ENCODE measurements around the gene TUSC2.
A peak's percentile ranks its signal among the peaks of the same experiment; 100 is the strongest.
"Not testable (repeated sequence)": the region's sequence is repeated elsewhere in the genome, so short reads cannot be mapped to it uniquely, and the experiment has no call there.

Gene TUSC2

GRCh38 chr3:50293079-50293801 is 34.8 kb downstream of the TUSC2 start:
- no peak for DNase-seq

- peak; percentile 17 for DNase-seq
These were observed 35.6 kb downstream of the TUSC2 start, which contains the start of gene IFRD2 for GRCh38 chr3:50292159-50293078. Gene IFRD2 (minus strand): TSS chr3:50292429. CDS start chr3:50292274, 155 bp downstream.

GRCh38 chr3:50290161-50290641 is 37.8 kb downstream of the TUSC2 start:
- no peak for DNase-seq

- DNase-seq = no peak
These were observed 38.9 kb downstream of the TUSC2 start for GRCh38 chr3:50289130-50289529.

- DNase-seq = no peak
These were observed 39.5 kb downstream of the TUSC2 start for GRCh38 chr3:50288387-50289007.

GRCh38 chr3:50287262-50287661 is 40.8 kb downstream of the TUSC2 start:
- DNase-seq = no peak

- DNase-seq = no peak
These were observed 41.4 kb downstream of the TUSC2 start for GRCh38 chr3:50286322-50287227.

GRCh38 chr3:50284121-50284520 is 43.9 kb downstream of the TUSC2 start:
- not testable (repeated sequence) for DNase-seq

- no peak for DNase-seq
These were observed 48.6 kb downstream of the TUSC2 start for GRCh38 chr3:50279255-50280016.

GRCh38 chr3:50278880-50279224 is 49.2 kb downstream of the TUSC2 start, which contains the start of gene LSMEM2:
Gene LSMEM2 (plus strand): TSS chr3:50279087. CDS start chr3:50279114, 27 bp downstream.
- DNase-seq = no peak

GRCh38 chr3:50278123-50278879 is 49.7 kb downstream of the TUSC2 start:
- DNase-seq = no peak

- DNase-seq = no peak
These were observed 51.3 kb downstream of the TUSC2 start for GRCh38 chr3:50276762-50277101.

GRCh38 chr3:50275996-50276761 is 51.8 kb downstream of the TUSC2 start:
- DNase-seq = no peak

GRCh38 chr3:50275141-50275995 is 52.7 kb downstream of the TUSC2 start:
- DNase-seq = no peak
